ENCODE measurements around the gene KCNJ11. TPM values are rescaled to one million over a fixed set of nuclear protein-coding genes. Genes with fewer than 3 reads are reported as not detected.

The KCNJ11 gene
- total and polyA plus RNA-seq, 2 donors (not counting 3 experiments of a cell fraction or from before 2014, with no cell fraction given), result 0.04 TPM; not detected in 1

DNA sequence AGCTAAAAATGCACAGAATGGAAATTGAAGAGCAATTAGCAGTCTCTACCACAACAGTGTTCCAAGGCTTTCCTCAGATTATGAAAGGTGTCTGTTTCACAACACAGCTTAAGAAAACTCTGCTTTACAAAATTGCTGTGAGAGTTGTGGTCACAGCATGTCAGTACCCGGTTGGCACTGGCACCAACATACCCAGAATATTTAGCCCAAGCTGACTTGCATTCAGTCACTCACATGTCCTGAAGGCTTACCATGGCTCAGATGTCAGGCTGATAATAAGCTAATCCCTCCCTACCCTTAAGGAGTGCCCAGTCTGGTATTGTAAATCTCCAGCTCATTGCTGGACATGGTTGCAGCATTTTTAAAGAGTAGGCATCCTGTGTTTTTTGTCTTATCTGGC is 22.0 kb downstream of the KCNJ11 start:
- DNase-seq (ENCODE audit: low read depth, low spot score) (no peak), FAIRE-seq (no peak)
- Histone ChIP-seq H3K4me1 (ENCODE audit: control insufficient read depth, extremely low read depth, insufficient read depth, low read length) (no peaks in the 10 kb centered on the region), H3K79me2 (ENCODE audit: control insufficient read depth, insufficient read depth, low read length) (no peaks in the 10 kb centered on the region), H3K9me1 (replicated peaks; ENCODE audit: control insufficient read depth, extremely low read depth, insufficient read depth, low read length) (no peaks in the 10 kb centered on the region), H3K9me3 (replicated peaks; ENCODE audit: control insufficient read depth, insufficient read depth, low read length) (peaks cover 6% of the 10 kb centered on the region), H4K20me1 (replicated peaks; ENCODE audit: control insufficient read depth, extremely low read depth, insufficient read depth, low read length) (no peaks in the 10 kb centered on the region), H3K4me3 (replicated peaks in 1 of 3; ENCODE audit: insufficient read depth in 1 of 3, low read depth in 1 of 3, low read length in 3 of 3) (no peak overlapping the region), H3K27me3 (ENCODE audit: control insufficient read depth in 2 of 2, insufficient read depth in 2 of 2, low read length in 2 of 2) (no peaks in the 10 kb centered on the region), H3K27ac (ENCODE audit: insufficient read depth, low read depth, low read length) (no peak overlapping the region), H3K4me2 (ENCODE audit: insufficient read depth, low read length) (no peak overlapping the region), H2AFZ (ENCODE audit: low read depth, low read length) (no peak overlapping the region), H3K36me3 (ENCODE audit: control insufficient read depth in 2 of 2, extremely low read depth in 1 of 2, insufficient read depth in 2 of 2, low read length in 2 of 2) (peaks cover 0 to 2% of the 10 kb centered on the region in 2 experiments), H3K9ac (replicated peaks; ENCODE audit: extremely low read depth, insufficient read depth, low read length) (no peak overlapping the region)
- dilution Hi-C loops (cut with MboI; ENCODE audit: extremely low pct_ligation_motif_present, low sequenced_read_pairs), result no loop called here
- POLR2A ChIA-PET, result no interaction called here
- intact Hi-C loops (cut with micrococcal nuclease), result no loop called here
- CTCF ChIA-PET, result interaction anchor here (1.3 to 3.9 kb wide), 4 partner anchors 12 to 161 kb away, joined by 4 to 26 read pairs (median 8); no protein-coding TSS in a partner anchor
- no peak for TF ChIP-seq GATA2 (IDR thresholded peaks at IDR 0.05; ENCODE audit: insufficient read depth, insufficient read length, low read depth, low read length)
- no peak for TF ChIP-seq MYC (IDR thresholded peaks at IDR 0.05; ENCODE audit: low read depth, low read length)
- no peak for TF ChIP-seq POLR2A (IDR thresholded peaks at IDR 0.05; ENCODE audit: low read depth, low read length)
- TF ChIP-seq, protein P1, sequence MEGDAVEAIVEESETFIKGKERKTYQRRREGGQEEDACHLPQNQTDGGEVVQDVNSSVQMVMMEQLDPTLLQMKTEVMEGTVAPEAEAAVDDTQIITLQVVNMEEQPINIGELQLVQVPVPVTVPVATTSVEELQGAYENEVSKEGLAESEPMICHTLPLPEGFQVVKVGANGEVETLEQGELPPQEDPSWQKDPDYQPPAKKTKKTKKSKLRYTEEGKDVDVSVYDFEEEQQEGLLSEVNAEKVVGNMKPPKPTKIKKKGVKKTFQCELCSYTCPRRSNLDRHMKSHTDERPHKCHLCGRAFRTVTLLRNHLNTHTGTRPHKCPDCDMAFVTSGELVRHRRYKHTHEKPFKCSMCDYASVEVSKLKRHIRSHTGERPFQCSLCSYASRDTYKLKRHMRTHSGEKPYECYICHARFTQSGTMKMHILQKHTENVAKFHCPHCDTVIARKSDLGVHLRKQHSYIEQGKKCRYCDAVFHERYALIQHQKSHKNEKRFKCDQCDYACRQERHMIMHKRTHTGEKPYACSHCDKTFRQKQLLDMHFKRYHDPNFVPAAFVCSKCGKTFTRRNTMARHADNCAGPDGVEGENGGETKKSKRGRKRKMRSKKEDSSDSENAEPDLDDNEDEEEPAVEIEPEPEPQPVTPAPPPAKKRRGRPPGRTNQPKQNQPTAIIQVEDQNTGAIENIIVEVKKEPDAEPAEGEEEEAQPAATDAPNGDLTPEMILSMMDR (IDR thresholded peaks at IDR 0.05; ENCODE audit: extremely low read depth in 1 of 2, insufficient read depth in 1 of 2, low read depth in 1 of 2, low read length in 2 of 2), result no peak
- no peak for TF ChIP-seq POLR2AphosphoS5 (IDR thresholded peaks at IDR 0.05; ENCODE audit: insufficient read depth, low read depth, low read length)
- TF ChIP-seq EZH2 (IDR thresholded peaks at IDR 0.05; ENCODE audit: borderline replicate concordance, low read depth, low read length, severe bottlenecking), result no peak
- TF ChIP-seq MAX (IDR thresholded peaks at IDR 0.05; ENCODE audit: insufficient read depth, insufficient read length), result no peak
- no peak for TF ChIP-seq JUN (IDR thresholded peaks at IDR 0.05; ENCODE audit: borderline replicate concordance, insufficient read depth, insufficient read length, low read depth)
- no peak for TF ChIP-seq FOS (IDR thresholded peaks at IDR 0.05; ENCODE audit: borderline replicate concordance, insufficient read depth, low read length)
- BruUV-seq (replicated peaks), result no TSS peak

All from endothelial cell of umbilical vein (primary cell).